Stomach (tissue), 9 donors: ENCODE results near the gene STXBP5. TPM values are rescaled to one million over a fixed set of nuclear protein-coding genes. Genes with fewer than 3 reads are reported as not detected.

Experiments used
- DNase-seq, 2 donors: peaks; one replicate each; pipeline versions ENCODE4 v3.0.0 to v3.0.0-alpha.2; 2013 to 2019
- H3K27ac ChIP-seq, 5 donors: fragments of 200-600 bp in 4 of 5; sonication (generic) in 4 of 5; one replicate each; pipeline ENCODE4 v1.5.1; 2013 to 2019; ENCODE audit warnings: mild to moderate bottlenecking in 1 of 5, moderate library complexity in 1 of 5
- H3K27me3 ChIP-seq, 3 donors: fragments of 200-600 bp; sonication (generic); one replicate each; pipeline ENCODE4 v1.5.1; 2017 to 2019; ENCODE audit warnings: mixed run types in 1 of 3
- H3K36me3 ChIP-seq, 4 donors: fragments of 200-600 bp; sonication (generic); 1 replicate in 3 of 4; 2 replicates in 1 of 4; pipeline ENCODE4 v1.5.1; 2016 to 2019
- H3K4me1 ChIP-seq, 4 donors: fragments of 200-600 bp; sonication (generic); one replicate each; pipeline ENCODE4 v1.5.1; 2016 to 2019
- H3K4me3 ChIP-seq, 4 donors: fragments of 200-600 bp; sonication (generic) in 3 of 4; one replicate each; pipeline ENCODE4 v1.5.1; 2016 to 2019; ENCODE audit warnings: mild to moderate bottlenecking in 1 of 4
- H3K9me3 ChIP-seq, 4 donors: fragments of 200-600 bp; sonication (generic); one replicate each; pipeline ENCODE4 v1.5.1; 2016 to 2019
- EP300 ChIP-seq: sonication (generic); formaldehyde crosslinking; IDR thresholded peaks from one replicate; pipeline ENCODE4 v1.6.1; 2017; ENCODE audit warnings: antibody characterized with exemption
- POLR2A ChIP-seq, 4 donors: fragments of 450-650 bp; IDR thresholded peaks; one replicate each; pipeline ENCODE4 v1.6.1; 2016; ENCODE audit warnings: antibody characterized with exemption in 4 of 4, control low read depth in 2 of 4, mild to moderate bottlenecking in 1 of 4, moderate library complexity in 1 of 4
- POLR2AphosphoS5 ChIP-seq, 3 donors: sonication (generic); formaldehyde crosslinking; IDR thresholded peaks; one replicate each; pipeline ENCODE4 v1.6.1; 2016; ENCODE audit warnings: antibody characterized with exemption in 3 of 3
- WGBS, 5 donors: extraction: QIAGEN DNeasy Blood & Tissue Kit in 3 of 5; methylation state at CpG; one replicate each; pipeline versions ENCODE4 v1.1.5 to v1.1.7; 2013 to 2018; 5-methylcytosine and 5-hydroxymethylcytosine counted together
- intact Hi-C: fragments of 100-400 bp; cut with DNase I; formaldehyde crosslinking; loops from one replicate; pipeline ENCODE4 v1.15.1; 2023; ENCODE audit warnings: low total_unique reads
- polyA plus RNA-seq, 3 donors: library from polyadenylated mRNA; stranded (reverse); fragments of 200-250 nt; gene quantifications; one replicate each; pipeline ENCODE4 v1.2.3, GENCODE V29; 2013
- total RNA-seq, 5 donors: library from RNA; depleted of rRNA; stranded (reverse); fragments of >200 nt; gene quantifications; one replicate each; pipeline versions ENCODE4 v1.1.0 to v1.2.3, GENCODE V29; 2014 to 2016
- TF ChIP-seq, protein P1 (sequence below), 7 experiments: fragments of 450-650 bp in 4 of 7; fragments of 200-600 bp in 3 of 7; sonication (generic) in 3 of 7; IDR thresholded peaks; one replicate each; pipeline ENCODE4 v1.5.1; 2016 to 2019; ENCODE audit warnings: antibody characterized with exemption in 7 of 7, control low read depth in 2 of 7, mild to moderate bottlenecking in 1 of 7
- donor health status: healthy with polysubstance abuse.
- donor health status: Bipolar disorder and iron deficiency.
- donor health status: healthy.

The STXBP5 gene
- total and polyA plus RNA-seq, 8 donors: 5.9 to 56.2 (median 15.8) TPM

DNA sequence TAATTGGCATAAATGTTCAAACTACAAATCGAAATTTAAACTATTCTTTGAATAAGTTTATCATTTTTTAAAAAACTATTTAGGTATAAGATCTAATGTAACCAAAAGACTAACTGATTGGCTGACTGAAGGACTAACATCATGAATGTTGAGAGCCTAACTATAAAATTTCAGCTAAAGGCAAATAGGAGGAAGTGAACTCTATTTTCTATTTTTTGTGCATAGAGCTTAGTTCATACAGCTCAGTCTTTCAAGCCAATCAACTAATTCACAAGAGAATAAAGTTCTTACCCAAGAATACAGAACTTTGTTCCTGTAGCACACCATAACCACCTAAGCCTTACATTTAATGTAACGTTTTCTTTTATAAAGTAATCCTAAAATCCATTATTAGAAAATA is 46.3 kb upstream of the STXBP5 start:
- Histone ChIP-seq H3K27ac (no peak overlapping the region), H3K4me3 (no peak overlapping the region), H3K27me3 (no peaks in the 10 kb centered on the region), H3K4me1 (no peaks in the 10 kb centered on the region), H3K36me3 (no peaks in the 10 kb centered on the region), H3K9me3 (no peaks in the 10 kb centered on the region)
- intact Hi-C loops: no loop called here
- 72 to 83% (median 76%) methylated on average over 2 of the region's 2 CpGs for WGBS, 5 donors
- no peak for DNase-seq
- TF ChIP-seq POLR2A (IDR thresholded peaks at IDR 0.05): no peak
- TF ChIP-seq, protein P1, sequence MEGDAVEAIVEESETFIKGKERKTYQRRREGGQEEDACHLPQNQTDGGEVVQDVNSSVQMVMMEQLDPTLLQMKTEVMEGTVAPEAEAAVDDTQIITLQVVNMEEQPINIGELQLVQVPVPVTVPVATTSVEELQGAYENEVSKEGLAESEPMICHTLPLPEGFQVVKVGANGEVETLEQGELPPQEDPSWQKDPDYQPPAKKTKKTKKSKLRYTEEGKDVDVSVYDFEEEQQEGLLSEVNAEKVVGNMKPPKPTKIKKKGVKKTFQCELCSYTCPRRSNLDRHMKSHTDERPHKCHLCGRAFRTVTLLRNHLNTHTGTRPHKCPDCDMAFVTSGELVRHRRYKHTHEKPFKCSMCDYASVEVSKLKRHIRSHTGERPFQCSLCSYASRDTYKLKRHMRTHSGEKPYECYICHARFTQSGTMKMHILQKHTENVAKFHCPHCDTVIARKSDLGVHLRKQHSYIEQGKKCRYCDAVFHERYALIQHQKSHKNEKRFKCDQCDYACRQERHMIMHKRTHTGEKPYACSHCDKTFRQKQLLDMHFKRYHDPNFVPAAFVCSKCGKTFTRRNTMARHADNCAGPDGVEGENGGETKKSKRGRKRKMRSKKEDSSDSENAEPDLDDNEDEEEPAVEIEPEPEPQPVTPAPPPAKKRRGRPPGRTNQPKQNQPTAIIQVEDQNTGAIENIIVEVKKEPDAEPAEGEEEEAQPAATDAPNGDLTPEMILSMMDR (IDR thresholded peaks at IDR 0.05): no peak
- TF ChIP-seq EP300: no peak
- no peak for TF ChIP-seq POLR2AphosphoS5 (IDR thresholded peaks at IDR 0.05)

DNA sequence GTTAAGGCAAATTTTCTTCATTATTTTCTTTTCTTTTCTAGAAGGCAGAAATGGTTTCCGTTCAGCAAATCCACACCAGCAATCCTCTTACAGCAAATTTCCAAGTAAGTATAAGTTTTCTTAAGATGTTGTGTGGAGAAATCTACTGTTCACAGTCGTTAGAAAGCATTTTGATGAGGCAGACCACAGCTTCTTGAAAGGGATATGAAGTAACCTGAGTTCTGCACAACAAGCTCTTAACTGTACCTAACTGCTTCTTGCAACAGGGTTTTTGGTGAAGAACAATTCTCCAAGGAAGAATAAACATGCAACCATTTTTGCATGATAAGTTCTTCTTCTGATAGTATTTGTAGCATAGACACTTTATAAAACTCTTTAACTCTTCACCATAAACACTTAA is 45.3 kb upstream of the STXBP5 start:
- no peak overlapping the region for H3K27ac ChIP-seq
- no peak for TF ChIP-seq EP300
- no peak for TF ChIP-seq POLR2AphosphoS5 (IDR thresholded peaks at IDR 0.05)
- TF ChIP-seq, protein P1 (IDR thresholded peaks at IDR 0.05): no peak
- no peak for TF ChIP-seq POLR2A (IDR thresholded peaks at IDR 0.05)
- no peaks in the 10 kb centered on the region for H3K27me3 ChIP-seq
- no peak for DNase-seq
- intact Hi-C loops: no loop called here
- no peaks in the 10 kb centered on the region for H3K9me3 ChIP-seq
- 69 to 81% (median 73%) methylated on average over 2 of the region's 2 CpGs for WGBS, 5 donors
- H3K4me1 ChIP-seq: no peaks in the 10 kb centered on the region
- H3K4me3 ChIP-seq: no peak overlapping the region
- no peaks in the 10 kb centered on the region for H3K36me3 ChIP-seq

DNA sequence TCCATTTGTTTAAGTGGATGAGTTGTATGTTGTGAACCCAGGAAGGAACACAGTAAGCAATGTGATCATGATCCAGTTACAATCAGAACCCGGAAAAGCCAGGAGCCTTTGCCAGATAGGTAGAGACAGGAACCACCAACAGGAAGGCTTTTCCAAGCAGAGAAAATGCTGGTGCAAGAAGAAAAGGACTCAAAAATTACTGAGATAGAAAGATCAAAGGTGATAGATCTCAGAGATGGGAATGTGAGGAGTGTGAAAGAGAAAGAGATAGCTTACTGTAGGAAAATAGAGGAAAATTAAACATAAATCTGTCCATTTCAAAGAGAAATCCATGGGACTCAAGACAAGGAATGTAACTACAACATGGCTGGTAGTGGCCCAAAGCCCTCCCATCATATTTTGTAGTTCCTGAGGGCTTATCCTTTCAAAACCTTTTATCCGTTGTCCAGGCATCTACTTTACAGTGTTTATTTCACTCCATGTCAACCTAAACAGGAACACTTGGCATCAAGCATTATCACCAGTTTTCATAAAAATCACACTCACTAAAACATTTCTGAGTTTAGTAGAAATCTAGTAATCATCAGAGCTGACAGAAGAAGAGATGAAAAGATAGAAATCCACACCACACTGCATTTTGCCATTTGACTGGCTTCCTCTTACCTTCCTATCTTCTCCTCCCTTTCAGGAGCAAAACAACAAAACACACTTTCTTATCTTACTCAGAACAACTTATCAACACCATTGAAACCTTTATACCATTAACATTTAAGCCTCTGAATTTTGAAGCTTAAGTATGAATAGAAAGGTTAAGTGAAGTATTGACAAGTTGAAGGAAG is 44.5 kb upstream of the STXBP5 start:
- H3K36me3 ChIP-seq: no peaks in the 10 kb centered on the region
- no peak overlapping the region for H3K27ac ChIP-seq
- H3K4me3 ChIP-seq: no peak overlapping the region
- no peaks in the 10 kb centered on the region for H3K9me3 ChIP-seq
- no peaks in the 10 kb centered on the region for H3K4me1 ChIP-seq
- intact Hi-C loops: no loop called here
- no peak for DNase-seq
- no peaks in the 10 kb centered on the region for H3K27me3 ChIP-seq
- TF ChIP-seq POLR2A (IDR thresholded peaks at IDR 0.05) (no peak), POLR2AphosphoS5 (IDR thresholded peaks at IDR 0.05) (no peak), EP300 (no peak)
- TF ChIP-seq, protein P1 (IDR thresholded peaks at IDR 0.05): no peak
- WGBS, 5 donors: 72 to 82% (median 77%) methylated on average over 2 of the region's 2 CpGs

DNA sequence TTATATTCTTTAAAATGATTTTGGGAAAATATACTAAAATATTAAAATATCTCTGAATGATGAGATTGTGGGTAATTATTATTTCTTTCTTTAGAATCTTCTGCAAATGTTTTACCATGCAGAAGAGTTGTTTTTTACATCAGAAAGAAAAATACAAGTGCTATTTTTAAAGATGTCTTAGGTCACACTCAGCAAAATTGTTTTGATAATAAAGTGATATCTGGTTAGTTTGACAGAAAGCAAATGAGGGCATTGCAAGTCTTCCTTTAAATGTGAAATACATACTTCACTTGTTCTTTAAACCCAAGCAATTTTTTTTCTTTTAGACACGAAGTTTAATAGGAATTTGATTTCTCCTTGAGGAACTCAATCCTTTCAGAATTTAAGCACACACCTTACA is 43.6 kb upstream of the STXBP5 start:
- Histone ChIP-seq H3K4me3 (no peak overlapping the region), H3K4me1 (no peaks in the 10 kb centered on the region), H3K9me3 (no peaks in the 10 kb centered on the region), H3K36me3 (no peaks in the 10 kb centered on the region), H3K27me3 (no peaks in the 10 kb centered on the region), H3K27ac (no peak overlapping the region)
- intact Hi-C loops: no loop called here
- TF ChIP-seq POLR2AphosphoS5 (IDR thresholded peaks at IDR 0.05) (no peak), POLR2A (IDR thresholded peaks at IDR 0.05) (no peak), EP300 (no peak)
- TF ChIP-seq, protein P1 (IDR thresholded peaks at IDR 0.05): no peak
- WGBS, 5 donors: 74 to 84% (median 81%) methylated on average over 1 of the region's 1 CpG
- no peak for DNase-seq
